ENCODE results near the gene PATJ.

PATJ gene

DNA sequence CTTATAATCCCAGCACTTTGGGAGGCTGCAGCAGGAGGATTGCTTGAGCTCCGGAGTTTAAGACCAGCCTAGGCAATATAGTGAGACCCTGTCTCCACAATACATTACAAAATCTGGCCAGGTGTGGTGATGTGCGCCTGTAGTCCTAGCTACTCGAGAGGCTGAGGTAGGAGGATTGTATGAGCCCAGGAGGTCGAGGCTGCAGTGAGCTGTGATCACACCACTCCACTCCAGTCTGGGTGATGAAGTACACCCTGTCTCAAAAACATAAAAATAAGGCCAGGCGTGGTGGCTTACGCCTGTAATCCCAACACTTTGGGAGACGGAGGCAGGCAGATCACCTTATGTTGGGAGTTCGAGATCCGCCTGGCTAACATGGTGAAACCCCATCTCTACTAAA, 480.0 kb downstream of the PATJ start:
- FAIRE-seq, result no peak
- DNase-seq (ENCODE audit: insufficient read length, low spot score), result no peak
- TF ChIP-seq POLR2A (IDR thresholded peaks at IDR 0.05; ENCODE audit: low read depth, low read length) (no peak), POLR2AphosphoS5 (IDR thresholded peaks at IDR 0.05; ENCODE audit: low read depth, low read length) (no peak), PAX5 (IDR thresholded peaks at IDR 0.05; ENCODE audit: insufficient read depth, low read length, severe bottlenecking) (no peak), SPI1 (IDR thresholded peaks at IDR 0.05; ENCODE audit: low read depth, low read length) (no peak), TAF1 (IDR thresholded peaks at IDR 0.05; ENCODE audit: low read depth, low read length) (no peak), POU2F2 (IDR thresholded peaks at IDR 0.05; ENCODE audit: low read depth, low read length) (no peak)

DNA sequence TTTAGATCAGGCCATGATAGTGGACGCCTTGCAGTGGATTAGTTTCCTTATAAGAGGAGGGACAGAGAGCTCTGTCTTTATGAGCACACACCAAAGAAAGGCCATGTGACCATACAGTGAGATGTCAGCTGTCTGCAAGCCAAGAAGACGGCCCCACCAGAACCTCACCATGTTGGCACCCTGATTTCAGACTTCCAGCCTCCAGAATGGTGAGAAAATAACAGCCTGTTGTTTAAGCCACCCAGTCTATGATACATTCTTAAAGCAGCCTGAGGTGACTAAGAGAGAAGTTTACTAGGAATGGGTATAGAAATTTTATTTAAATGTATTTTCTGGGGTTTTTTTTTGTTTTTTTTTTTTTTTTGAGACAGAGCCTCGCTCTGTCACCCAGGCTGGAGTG, 481.9 kb downstream of the PATJ start:
- no peak for FAIRE-seq
- TF ChIP-seq TAF1 (IDR thresholded peaks at IDR 0.05; ENCODE audit: low read depth, low read length), result no peak
- TF ChIP-seq POLR2AphosphoS5 (IDR thresholded peaks at IDR 0.05; ENCODE audit: low read depth, low read length), result no peak
- TF ChIP-seq PAX5 (IDR thresholded peaks at IDR 0.05; ENCODE audit: insufficient read depth, low read length, severe bottlenecking), result no peak
- TF ChIP-seq POU2F2 (IDR thresholded peaks at IDR 0.05; ENCODE audit: low read depth, low read length), result no peak
- no peak for TF ChIP-seq POLR2A (IDR thresholded peaks at IDR 0.05; ENCODE audit: low read depth, low read length)
- no peak for TF ChIP-seq SPI1 (IDR thresholded peaks at IDR 0.05; ENCODE audit: low read depth, low read length)
- no peak for DNase-seq (ENCODE audit: insufficient read length, low spot score)

DNA sequence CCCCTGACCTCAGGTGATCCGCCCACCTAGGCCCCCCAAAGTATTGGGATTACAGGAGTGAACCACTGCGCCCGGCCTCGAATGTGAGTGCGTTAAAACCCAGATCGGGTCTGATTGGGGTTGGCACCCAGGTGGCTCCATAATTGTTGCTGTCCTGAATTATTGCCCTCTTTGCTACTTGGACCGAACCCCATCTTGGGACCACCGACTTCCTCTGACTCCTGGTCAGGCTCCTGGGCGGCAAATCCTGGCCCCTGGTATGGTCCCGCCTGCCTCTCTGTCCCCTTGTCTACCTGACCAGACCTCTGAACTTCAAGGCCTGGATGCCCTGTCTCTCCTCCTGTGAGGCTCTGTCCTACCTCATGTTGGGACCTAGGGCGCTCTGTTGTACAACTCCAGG, 485.2 kb downstream of the PATJ start:
- TF ChIP-seq POLR2AphosphoS5 (IDR thresholded peaks at IDR 0.05; ENCODE audit: low read depth, low read length) (no peak), SPI1 (IDR thresholded peaks at IDR 0.05; ENCODE audit: low read depth, low read length) (no peak), POU2F2 (IDR thresholded peaks at IDR 0.05; ENCODE audit: low read depth, low read length) (no peak), TAF1 (IDR thresholded peaks at IDR 0.05; ENCODE audit: low read depth, low read length) (no peak), PAX5 (IDR thresholded peaks at IDR 0.05; ENCODE audit: insufficient read depth, low read length, severe bottlenecking) (no peak), POLR2A (IDR thresholded peaks at IDR 0.05; ENCODE audit: low read depth, low read length) (no peak)
- FAIRE-seq (no peak), DNase-seq (ENCODE audit: insufficient read length, low spot score) (no peak)
